HG03342 (cell line): Measurements from ENCODE around the gene FAM187B.
"Not testable (repeated sequence)": the region's sequence is repeated elsewhere in the genome, so short reads cannot be mapped to it uniquely, and the experiment has no call there.

Experiments
- ATAC-seq: cut with Tn5 transposase; IDR thresholded peaks from one replicate; pipeline ENCODE4 v1.9.1; 2021; ENCODE audit warnings: mild to moderate bottlenecking, moderate library complexity; ENCODE audit not compliant: unreplicated experiment

The FAM187B gene

GRCh38 chr19:35236638-35237400, 8.3 kb upstream of the FAM187B start:
- no peak for ATAC-seq

DNA sequence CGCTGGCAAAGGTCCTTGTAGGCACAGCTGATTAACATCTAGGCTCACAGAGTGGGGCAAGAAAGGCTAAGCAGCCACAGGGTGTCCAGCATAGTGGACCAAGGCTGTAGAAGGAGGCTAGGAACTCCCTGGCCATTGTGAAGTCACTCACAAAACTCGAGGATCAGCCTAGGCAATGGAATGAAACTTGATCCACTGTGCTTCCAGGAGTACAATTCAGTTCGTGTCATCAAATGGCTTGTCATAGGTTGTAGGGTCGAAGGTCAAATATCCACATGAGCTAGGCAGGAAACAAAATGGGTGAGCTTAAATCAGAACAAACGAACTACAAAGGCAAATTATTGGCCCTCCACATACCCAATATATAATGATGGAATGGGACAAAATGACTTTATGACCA, 4.4 kb upstream of the FAM187B start:
- ATAC-seq = no peak

- ATAC-seq = no peak
These were observed 3.6 kb upstream of the FAM187B start for GRCh38 chr19:35231956-35232645.

GRCh38 chr19:35229601-35230000, 1.1 kb upstream of the FAM187B start:
- ATAC-seq = no peak

DNA sequence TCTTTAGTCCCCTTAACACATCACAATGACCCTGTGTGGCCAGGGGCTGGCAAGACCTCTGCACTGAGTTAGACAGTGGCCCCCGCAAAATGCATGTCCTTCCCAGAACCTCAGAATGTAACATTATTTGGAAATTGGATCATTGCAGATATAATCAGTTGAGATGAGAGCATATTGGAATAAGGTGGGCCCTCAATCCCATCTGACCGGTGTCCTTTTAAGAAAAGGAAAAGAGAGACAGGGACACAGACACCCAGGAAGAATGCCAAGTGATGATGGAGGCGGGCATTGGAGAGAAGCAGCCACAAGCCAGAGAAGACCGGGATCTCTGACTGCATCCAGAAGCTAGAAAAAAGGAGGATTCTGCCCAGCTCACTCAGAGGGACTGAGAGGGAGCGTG, 1.8 kb downstream of the FAM187B start:
- no peak for ATAC-seq

DNA sequence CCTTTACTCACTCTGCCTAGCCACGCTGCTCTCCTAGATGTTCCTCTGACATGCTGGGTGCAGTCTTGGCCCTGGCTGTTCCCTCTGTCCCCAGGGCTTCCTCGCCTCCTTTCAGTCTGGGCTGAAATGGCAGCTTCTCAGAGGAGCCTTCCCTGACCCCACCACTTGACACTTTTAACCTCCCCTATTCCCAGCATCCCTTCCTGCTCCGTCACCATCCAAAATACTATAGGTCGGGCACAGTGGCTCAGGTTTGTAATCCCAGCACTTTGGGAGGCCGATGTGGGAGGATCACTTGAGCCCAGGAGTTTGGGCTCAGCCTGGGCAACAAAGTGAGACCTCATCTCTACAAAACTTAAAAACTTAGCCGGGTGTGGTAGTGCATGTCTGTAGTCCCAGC, 2.6 kb downstream of the FAM187B start:
- no peak for ATAC-seq

GRCh38 chr19:35224681-35225571, 3.6 kb downstream of the FAM187B start:
- ATAC-seq = no peak

GRCh38 chr19:35223862-35224505, 4.6 kb downstream of the FAM187B start:
- no peak for ATAC-seq

DNA sequence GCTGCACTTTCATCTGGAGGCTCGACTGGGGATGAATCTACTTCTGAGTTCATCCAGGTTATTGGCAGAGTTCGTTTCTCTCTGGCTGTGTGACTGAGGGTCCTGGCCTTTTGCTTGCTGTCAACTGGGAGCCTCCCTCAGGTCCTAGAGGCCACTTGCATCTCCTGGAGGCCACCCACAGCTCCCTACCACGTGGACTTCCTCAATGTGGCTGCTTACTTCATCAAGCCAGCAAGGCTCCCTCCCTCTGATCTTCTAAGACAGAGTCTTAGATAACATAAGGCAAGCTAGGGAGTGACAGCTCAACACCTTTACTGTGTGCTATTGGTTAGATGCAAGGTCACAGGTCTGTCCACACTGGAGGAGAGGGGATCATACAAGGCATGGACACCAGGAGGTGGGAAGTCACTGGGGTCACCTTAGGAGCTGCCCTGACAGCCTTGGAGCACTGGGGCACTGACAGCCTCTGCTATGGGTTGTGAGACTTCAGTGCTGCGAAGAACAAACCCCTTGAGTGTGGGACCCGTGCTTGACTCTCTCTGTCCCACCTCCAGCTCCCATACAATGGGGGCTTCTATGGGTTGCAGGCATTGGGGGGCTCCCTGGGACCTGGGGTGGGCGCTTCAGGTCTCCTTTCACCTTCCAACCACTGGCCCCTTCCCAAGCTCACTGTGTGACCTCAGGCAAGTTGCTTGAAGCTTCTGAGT, 5.3 kb downstream of the FAM187B start:
- no peak for ATAC-seq

DNA sequence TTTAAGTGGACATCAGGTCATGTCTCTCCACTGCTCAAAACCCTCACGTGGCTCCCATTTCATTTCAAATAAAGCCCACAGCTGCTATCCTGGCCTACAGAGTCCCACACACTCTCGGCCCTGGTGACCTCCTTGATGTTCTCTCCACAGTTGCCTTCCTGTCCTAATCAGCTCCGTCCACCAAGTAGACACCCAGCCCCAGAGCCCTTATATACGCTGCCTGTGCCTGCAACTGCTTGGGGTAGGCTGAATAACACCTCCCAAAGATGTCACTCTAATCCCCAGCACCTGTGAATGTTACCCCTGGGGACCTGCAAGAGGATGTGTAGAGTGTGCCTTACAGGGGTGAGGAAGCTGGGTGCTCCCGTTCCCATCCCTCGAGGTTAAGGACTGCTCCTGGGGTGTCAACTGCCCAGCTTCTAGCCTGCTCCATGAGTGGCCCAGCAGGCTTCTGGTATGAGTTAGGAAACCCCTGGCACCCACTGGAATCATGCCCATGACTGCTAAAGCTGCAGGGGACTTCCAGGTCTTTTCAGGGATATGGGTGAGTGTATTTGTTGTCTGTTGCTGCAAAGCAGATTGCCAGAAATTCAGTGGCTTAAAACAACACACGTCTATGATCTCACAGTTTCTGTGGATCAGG, 6.0 kb downstream of the FAM187B start:
- ATAC-seq = no peak

DNA sequence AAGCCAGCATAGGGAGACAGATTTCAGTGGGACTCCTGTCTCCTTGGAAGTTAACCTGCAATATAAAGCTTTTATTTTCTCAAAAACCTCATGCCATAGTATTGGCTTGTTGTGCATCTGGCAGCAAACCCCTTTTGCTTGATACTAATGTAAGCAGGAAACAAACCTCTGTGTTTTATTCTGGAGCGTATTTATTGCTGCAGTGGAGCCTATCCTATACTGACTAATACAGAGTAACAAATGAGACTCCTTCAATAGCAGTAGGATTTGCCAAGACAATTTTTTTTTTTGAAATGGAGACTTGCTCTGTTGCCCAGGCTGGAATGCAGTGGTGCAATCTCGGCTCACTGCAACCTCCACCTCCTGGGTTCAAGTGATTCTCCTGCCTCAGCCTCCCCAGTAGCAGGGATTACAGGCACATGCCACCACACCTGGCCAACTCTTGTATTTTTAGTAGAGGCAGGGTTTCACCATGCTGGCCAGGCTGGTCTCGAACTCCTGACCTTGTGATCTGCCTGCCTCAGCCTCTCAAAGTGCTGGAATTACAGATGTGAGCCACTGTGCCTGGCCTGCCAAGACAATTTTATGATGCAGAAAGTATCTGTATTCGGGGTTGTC, 7.5 kb downstream of the FAM187B start:
- ATAC-seq = not testable (repeated sequence)

DNA sequence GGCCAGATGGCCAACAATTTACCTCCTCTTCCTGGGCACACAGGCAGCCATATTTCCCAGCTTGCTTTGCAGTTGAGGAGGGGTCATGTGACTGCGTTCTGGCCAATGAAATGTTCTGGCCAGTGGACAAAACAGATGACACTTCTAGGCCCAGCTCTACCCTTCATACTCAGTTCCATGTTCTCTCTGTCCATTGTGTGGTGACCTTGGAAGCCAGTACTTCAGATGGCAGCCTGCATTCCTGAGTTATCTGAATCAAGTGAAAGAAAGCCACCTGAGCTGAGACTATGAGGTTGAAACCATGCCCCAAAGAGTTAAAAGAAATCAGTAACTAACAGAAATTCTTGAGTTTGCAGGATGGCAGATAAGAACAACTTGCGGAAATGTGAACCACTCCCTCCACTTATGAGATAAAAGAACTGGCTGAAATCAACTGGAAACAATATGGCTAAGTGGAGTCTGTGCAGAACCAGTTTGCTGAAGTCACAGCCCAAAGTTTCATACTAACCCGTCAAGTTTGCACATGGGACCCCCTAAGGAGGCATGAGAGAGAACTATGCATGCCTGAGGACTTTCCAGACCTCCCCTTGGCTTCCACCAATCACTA, 8.1 kb downstream of the FAM187B start:
- no peak for ATAC-seq

DNA sequence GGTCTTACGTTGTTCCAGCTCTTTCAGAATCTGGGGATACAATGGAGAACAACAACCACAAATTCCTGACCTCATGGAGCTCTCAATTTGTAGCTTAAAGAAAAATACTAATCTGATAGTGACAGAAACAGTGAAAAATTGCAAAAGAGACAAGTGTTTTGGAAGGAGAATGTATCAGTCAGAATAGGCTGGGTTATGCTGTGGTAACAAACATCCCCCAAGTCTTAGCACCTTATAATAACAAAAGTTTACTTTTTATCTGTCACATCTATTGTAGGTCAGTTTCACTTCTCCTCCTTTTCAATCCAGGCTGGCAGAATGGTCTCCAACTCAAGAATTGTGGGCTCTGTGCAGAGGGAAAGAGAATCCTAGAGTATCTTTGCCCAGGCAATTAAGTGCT, 9.5 kb downstream of the FAM187B start:
- ATAC-seq = no peak

GRCh38 chr19:35217649-35217990, 10.9 kb downstream of the FAM187B start:
- no peak for ATAC-seq

GRCh38 chr19:35216833-35217648, 11.5 kb downstream of the FAM187B start:
- ATAC-seq = no peak

DNA sequence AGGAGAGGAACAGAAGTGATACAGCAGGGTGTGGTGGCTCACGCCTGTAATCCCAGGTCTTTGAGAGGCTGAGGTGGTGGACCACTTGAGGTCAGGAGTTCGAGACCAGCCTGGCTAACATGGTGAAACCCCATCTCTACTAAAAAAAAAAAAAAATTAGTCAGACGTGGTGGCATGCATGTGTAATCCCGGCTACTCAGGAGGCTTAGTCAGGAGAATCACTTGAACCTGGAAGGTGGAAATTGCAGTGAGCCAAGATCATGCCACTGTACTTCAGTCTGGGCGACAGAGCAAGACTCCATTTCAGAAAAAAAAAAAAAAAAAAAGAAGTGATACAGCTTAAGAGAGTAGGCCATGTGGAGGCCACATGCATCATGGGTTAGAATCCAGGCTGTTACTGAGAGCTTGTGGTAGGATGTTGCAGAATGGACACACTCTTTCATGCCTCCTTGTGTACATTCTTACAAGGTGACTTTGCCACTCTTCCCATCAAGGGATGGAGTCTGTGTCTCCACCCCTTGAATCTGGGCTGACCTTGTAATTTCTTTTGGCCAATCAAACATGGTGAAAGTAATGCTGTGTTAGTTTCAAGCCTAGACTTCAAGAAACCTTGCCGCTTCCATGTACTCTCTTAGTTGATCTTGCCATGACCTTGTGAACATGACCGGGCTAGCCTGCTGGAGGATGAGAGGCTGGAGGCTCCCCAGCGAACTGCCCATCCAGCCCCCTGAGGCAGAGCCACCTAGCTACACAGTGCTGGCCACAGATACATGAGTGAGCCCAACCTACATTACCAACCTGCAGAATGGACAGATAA, 12.3 kb downstream of the FAM187B start:
- no peak for ATAC-seq

DNA sequence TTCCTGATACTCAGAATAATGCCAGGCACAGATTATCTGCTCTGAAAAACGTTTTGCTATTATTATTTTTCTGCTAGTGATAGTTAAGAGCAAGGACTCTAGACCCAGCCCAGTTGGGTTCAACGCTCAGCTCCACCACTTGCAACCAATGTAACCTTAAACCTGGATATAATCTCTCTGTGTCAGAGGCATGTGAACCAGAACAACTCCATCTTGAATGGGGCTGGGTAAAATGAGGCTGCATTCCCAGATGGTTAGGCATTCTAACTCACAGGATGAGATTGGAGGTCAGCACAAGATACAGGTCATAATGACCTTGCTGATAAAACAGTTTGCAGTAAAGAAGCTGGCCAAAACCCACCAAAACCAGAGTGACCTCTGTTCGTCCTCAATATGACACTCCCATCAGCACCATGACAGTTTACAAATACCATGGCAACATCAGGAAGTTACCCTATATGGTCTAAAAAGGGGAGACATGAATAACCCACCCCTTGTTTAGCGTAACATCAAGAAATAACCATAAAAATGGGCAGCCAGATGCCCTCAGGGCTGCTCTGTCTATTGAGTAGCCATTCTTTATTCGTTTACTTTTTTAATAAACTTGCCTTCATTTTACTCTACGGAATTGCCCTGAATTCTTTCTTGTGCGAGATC, 13.6 kb downstream of the FAM187B start:
- no peak for ATAC-seq
